GM19043 (cell line): ENCODE results near the gene FAM167B.
A peak's percentile ranks its signal among the peaks of the same experiment; 100 is the strongest.
"Not testable (repeated sequence)": the region's sequence is repeated elsewhere in the genome, so short reads cannot be mapped to it uniquely, and the experiment has no call there.

ENCODE experiments used
- ATAC-seq: cut with Tn5 transposase; IDR thresholded peaks from one replicate; pipeline ENCODE4 v1.9.1; 2021; ENCODE audit warnings: low read depth; ENCODE audit not compliant: unreplicated experiment

The FAM167B gene

DNA sequence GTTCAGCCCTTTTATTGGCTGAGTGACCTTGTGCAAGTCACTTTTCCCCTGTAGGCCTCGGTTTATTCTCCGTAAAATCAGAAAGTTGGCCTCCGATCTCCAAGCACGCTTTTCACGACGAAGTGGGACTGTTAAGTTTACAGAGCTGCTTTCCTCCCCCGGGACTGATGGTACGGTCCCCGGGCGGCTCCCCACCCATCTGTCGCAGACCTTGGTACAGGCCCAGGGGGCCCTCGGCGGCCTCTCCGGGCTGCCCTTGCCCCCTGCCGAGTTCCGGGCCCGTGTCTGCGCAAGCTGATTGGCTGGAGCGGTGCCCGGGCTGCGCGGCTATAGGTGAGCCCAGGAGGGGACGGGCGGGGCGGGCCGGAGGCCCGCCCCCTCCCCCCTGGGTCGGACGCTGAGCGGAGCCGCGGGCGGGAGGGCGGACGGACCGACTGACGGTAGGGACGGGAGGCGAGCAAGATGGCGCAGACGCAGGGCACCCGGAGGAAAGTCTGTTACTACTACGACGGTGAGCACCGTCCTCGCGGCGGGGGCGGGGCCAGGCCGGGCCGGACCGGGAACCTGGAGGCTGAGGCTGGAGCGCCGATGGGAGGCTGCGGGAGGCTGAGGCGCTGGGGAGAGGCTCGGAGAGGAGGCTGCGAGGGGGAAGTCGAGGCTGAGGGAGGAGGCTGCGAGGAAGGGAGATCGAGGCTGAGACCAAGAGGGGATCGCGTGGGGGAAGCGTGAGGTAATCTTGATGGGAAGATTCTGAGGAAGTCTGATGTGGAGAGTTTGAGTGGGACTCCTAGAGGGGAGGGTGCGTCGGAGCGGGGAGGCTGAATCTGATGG is 44.9 kb downstream of the FAM167B start, which contains the start of gene HDAC1:
TSS of gene HDAC1 (plus strand) at position 376 of the 831 bp plus-strand sequence. CDS start at position 463, 87 bp downstream.
- peak; percentile 98 for ATAC-seq

DNA sequence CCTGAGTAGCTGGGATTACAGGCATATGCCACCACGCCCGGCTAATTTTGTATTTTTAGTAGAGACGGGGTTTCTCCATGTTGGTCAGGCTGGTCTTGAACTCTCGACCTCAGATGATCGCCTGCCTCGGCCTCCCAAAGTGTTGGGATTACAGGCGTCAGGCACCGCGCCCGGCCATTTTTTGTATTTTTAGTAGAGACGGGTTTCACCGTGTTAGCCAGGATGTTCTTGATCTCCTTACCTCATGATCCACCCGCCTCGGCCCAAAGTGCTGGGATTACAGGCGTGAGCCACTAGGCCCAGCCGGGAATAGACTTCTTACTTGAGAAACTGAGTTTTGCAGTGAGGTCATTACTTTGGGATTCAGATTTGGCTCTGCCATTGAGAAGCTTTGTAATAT is 51.2 kb downstream of the FAM167B start:
- not testable (repeated sequence) for ATAC-seq
